ENCODE data around the gene SRGN.

SRGN gene

GRCh38 chr10:69061305-69062161, 26.4 kb upstream of the SRGN start:
- DNase-seq (ENCODE audit: low read depth, low spot score), result peak; percentile 70

- DNase-seq (ENCODE audit: low read depth, low spot score), result no peak
Observed at GRCh38 chr10:69062901-69063300, 25.0 kb upstream of the SRGN start.

- no peak for DNase-seq (ENCODE audit: low read depth, low spot score)
Observed at GRCh38 chr10:69064762-69065328, 23.1 kb upstream of the SRGN start.

- no peak for DNase-seq (ENCODE audit: low read depth, low spot score)
Observed at GRCh38 chr10:69065406-69066361, 22.2 kb upstream of the SRGN start.

- DNase-seq (ENCODE audit: low read depth, low spot score), result no peak
Observed at GRCh38 chr10:69067189-69067588, 20.7 kb upstream of the SRGN start.

GRCh38 chr10:69068549-69068948, 19.4 kb upstream of the SRGN start:
- DNase-seq (ENCODE audit: low read depth, low spot score), result no peak

GRCh38 chr10:69069090-69070042, 18.5 kb upstream of the SRGN start:
- no peak for DNase-seq (ENCODE audit: low read depth, low spot score)

GRCh38 chr10:69070951-69071350, 17.0 kb upstream of the SRGN start:
- DNase-seq (ENCODE audit: low read depth, low spot score), result no peak

GRCh38 chr10:69071610-69072009, 16.3 kb upstream of the SRGN start:
- DNase-seq (ENCODE audit: low read depth, low spot score), result no peak

- no peak for DNase-seq (ENCODE audit: low read depth, low spot score)
Observed at GRCh38 chr10:69073026-69073425, 14.9 kb upstream of the SRGN start.

- no peak for DNase-seq (ENCODE audit: low read depth, low spot score)
Observed at GRCh38 chr10:69073736-69074364, 14.1 kb upstream of the SRGN start.

GRCh38 chr10:69074532-69074931, 13.4 kb upstream of the SRGN start:
- no peak for DNase-seq (ENCODE audit: low read depth, low spot score)

- DNase-seq (ENCODE audit: low read depth, low spot score), result no peak
Observed at GRCh38 chr10:69075431-69075830, 12.5 kb upstream of the SRGN start.

GRCh38 chr10:69078311-69078710, 9.6 kb upstream of the SRGN start:
- DNase-seq (ENCODE audit: low read depth, low spot score), result no peak

GRCh38 chr10:69080226-69080625, 7.7 kb upstream of the SRGN start:
- no peak for DNase-seq (ENCODE audit: low read depth, low spot score)

- no peak for DNase-seq (ENCODE audit: low read depth, low spot score)
Observed at GRCh38 chr10:69086001-69086509, 1.8 kb upstream of the SRGN start.

- no peak for DNase-seq (ENCODE audit: low read depth, low spot score)
Observed at GRCh38 chr10:69088471-69088769, 517 bp downstream of the SRGN start.

- no peak for DNase-seq (ENCODE audit: low read depth, low spot score)
Observed at GRCh38 chr10:69088801-69089501, 1.0 kb downstream of the SRGN start.

GRCh38 chr10:69089638-69090599, 2.0 kb downstream of the SRGN start:
- no peak for DNase-seq (ENCODE audit: low read depth, low spot score)

All from brain pericyte (primary cell).